CMK (cell line): ENCODE measurements around the gene HNRNPF.

Source experiments
- DNase-seq: peaks from one replicate; pipeline ENCODE4 v3.0.0-alpha.2; 2010; ENCODE audit warnings: low read depth

HNRNPF gene

GRCh38 chr10:43376046-43376635 is 32.8 kb downstream of the HNRNPF start:
- DNase-seq, result no peak

DNA sequence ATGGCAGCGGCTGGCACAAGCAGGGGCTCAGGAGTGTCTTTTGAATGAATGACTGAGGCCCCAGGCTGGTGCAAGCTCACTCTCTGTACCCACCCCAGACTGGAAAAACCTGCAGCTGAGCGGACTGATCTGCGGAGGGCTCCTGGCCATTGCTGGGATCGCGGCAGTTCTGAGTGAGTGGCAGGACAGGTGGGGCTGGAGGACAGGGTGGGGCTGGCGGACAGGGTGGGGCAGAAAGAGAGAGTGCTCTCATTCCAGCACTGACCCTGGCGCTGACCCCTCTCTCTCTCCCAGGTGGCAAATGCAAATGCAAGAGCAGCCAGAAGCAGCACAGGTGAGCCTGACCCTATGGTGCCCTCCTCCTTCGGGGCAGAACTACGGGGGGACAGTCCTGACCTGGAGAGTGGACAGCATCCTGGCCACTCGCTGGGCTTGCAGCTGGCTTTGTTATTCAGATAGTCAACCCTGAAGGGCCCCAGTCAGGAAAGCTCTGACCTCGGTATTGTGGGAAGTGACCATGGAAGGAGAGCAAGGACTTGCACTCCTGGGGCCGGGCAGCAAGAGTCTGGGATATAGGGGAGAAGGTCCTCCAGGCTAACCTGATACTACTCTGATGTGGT is 33.5 kb downstream of the HNRNPF start:
- no peak for DNase-seq

DNA sequence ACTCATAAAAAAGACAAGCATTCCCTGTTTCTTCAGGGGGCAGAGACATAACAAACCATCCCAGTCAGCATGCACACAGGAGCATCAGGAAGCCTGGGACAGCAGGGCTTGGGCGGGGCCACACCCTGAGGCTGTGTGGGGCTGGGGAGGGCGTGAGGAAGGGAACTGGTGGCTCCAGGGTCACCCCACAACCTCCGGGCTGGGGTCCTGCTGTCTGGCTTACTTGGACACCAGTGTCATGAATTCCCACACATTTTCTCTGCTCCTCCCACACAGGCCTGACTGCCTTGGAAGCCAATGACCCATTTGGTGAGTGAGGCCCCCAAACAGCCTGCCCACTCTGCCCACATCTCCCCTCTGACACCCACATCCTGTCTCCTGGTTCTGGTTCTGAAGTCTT is 34.8 kb downstream of the HNRNPF start:
- no peak for DNase-seq

- DNase-seq, result no peak
Measured at GRCh38 chr10:43373461-43373860, 35.5 kb downstream of the HNRNPF start.

- DNase-seq, result no peak
Measured at GRCh38 chr10:43372765-43373361, 36.1 kb downstream of the HNRNPF start.

- no peak for DNase-seq
Measured at GRCh38 chr10:43371418-43371817, 37.6 kb downstream of the HNRNPF start, which contains the start of gene FXYD4. FXYD4 (plus strand) TSS chr10:43371636; CDS start chr10:43373747, 2,111 bp downstream.

GRCh38 chr10:43370671-43371215 is 38.2 kb downstream of the HNRNPF start:
- no peak for DNase-seq

DNA sequence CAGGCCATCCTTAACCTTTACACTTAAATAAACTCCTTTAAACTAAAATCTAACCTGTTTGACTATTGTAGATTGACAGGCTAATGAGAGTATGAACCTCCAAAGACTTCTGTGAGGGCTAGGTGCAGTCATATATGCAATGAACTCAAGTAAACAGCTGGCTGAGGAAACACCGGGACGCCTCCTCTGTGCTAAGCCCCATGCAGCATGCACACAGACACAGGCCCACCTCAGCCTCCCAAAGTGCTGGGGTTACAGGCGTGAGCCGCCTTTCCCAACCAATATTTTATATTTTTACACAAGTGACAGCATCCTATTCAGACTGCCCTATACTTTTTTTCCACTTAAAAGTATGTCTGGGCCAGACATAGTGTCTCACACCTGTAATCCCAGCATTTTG is 39.1 kb downstream of the HNRNPF start:
- no peak for DNase-seq

DNA sequence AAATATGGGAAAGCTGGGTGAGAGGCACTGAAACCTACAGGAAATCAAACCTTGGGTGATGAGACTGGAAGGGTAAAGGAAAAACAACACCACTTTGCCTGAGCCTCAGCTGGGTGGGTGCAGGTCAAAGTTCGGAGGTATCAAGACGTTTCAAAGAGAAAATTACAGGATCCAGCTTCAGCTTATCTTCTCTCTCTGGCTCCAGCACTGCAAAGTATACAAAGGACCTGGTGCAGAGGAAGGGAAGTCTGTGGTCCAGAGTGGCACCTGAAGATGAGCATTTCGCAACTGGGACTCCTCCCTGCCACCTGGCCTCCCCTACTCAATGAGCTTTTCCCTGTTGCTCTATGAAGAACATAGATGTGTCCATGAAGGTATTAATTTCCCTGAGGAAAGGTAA is 44.0 kb downstream of the HNRNPF start:
- no peak for DNase-seq

GRCh38 chr10:43362191-43362839 is 46.7 kb downstream of the HNRNPF start:
- peak; percentile 87 for DNase-seq

DNA sequence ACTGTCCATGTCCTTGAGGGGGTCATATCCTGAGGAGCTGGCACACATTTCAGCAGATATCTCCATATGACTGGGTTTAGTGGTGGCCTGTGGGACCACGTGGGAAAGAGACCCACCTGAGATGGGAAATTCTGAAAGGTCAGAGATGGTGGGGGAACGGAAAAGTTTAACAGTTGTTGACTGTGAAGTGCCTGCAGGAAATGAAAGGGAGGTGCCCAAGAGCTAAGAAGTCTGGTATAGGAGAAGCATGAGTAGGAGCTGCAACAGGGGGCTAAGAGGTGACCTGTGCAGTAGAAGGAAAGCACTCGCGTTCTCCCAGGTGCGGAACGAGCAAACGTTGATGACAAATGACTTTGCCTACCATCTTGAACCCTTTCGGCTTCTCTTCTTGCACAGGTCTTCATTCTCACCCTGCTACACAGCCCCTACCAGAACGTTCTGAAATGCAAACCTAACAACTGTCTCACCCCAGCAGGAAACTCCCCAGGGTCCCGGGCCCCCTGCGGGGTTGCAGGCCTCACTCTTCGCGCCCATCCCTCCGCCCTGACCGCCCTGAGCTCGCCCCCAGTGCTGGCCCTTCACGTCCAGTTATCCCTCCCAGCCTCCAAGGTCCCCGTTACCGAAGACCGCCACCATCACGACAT is 47.3 kb downstream of the HNRNPF start:
- DNase-seq, result no peak

GRCh38 chr10:43360086-43360485 is 48.9 kb downstream of the HNRNPF start:
- no peak for DNase-seq

- no peak for DNase-seq
Measured at GRCh38 chr10:43355749-43356371, 53.1 kb downstream of the HNRNPF start.

DNA sequence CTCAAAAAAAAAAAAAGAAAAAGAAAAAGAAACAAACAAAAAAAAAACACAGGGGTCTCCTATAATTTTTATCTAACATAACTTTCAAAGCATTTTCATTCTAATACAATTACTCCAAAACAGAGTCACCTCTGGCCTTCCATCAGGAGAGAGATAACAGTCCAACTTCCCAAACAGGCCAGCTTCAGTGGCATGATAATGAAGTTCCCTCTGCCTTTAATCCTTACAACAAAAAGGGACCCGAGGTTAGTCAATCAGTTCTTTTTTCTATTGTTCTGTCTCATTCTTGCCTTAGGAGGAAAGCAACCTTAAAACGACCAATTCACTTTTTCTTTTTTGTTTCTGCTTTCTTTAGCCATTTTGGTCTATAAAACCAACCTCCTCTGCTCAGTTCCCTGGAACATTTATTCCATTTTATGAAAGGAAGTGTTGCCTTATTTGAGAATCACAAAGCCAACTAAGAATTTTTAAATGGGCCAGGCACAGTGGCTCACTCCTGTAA is 54.1 kb downstream of the HNRNPF start:
- DNase-seq, result no peak

GRCh38 chr10:43354330-43354635 is 54.7 kb downstream of the HNRNPF start:
- no peak for DNase-seq

- no peak for DNase-seq
Measured at GRCh38 chr10:43353495-43354329, 55.3 kb downstream of the HNRNPF start.

GRCh38 chr10:43352951-43353350 is 56.0 kb downstream of the HNRNPF start:
- DNase-seq, result no peak

DNA sequence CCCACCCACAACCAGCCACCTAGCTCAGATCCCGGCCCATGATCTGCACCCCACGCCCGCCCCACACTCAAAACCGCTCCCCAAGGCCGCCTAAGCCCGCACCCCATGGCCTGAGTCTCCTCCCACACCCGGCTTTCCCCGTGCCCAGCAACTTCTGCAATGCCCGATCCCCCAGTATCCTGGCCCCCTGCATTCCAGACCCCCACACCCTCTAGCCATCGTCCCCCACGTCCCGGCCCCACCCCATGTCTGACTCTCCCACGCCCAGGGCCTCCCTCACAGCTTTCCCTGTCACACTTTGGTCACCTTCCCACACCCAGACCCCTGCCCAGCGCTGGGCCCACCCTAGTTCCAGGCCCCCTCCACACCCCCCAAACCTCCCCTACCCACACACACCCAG is 57.7 kb downstream of the HNRNPF start:
- no peak for DNase-seq

- DNase-seq, result no peak
Measured at GRCh38 chr10:43350686-43351085, 58.3 kb downstream of the HNRNPF start.

DNA sequence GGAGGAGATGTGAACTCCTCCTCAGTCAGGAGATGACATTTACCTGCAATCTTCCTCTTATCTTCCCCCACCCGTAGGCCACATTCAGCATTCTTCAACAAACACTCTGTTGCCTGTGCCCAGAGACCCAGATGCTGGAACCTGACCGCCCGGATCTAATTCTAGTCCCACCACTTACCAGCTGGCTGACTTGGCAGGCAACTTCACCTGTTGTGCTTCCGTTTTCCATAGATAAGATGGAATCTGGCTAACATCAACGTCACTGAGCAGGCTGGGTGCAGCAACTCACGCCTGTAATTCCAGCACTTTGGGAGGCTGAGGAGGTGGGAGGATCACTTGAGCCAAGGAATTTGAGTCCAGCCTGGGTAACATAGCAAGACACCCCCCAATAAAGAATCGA is 58.8 kb downstream of the HNRNPF start:
- DNase-seq, result no peak
